SK-N-MC (cell line): ENCODE measurements around the gene TBCEL.

Experiments
- DNase-seq: peaks from one replicate; pipeline ENCODE4 v3.0.0-alpha.2; 2011; ENCODE audit warnings: low read depth, low spot score
- H3K27ac ChIP-seq: fragments of 200-600 bp; sonication (generic); 2 replicates; pipeline ENCODE4 v1.5.1; 2016; ENCODE audit warnings: mixed run types
- H3K36me3 ChIP-seq: fragments of 200-600 bp; sonication (generic); 2 replicates; pipeline ENCODE4 v1.6.1; 2017; ENCODE audit warnings: antibody characterized with exemption, low read length, mixed read lengths; ENCODE audit not compliant: insufficient read depth
- H3K4me3 ChIP-seq: fragments of 200-600 bp; sonication (generic); 2 replicates; pipeline ENCODE4 v1.5.1; 2016
- H3K9ac ChIP-seq: fragments of 200-600 bp; sonication (generic); 2 replicates; pipeline ENCODE4 v1.8.0; 2017; ENCODE audit warnings: mixed run types, mixed read lengths; ENCODE audit not compliant: insufficient read length
- H3K9me3 ChIP-seq: fragments of 200-600 bp; sonication (generic); 2 replicates; pipeline ENCODE4 v1.6.1; 2017; ENCODE audit warnings: low read depth, mild to moderate bottlenecking, antibody characterized with exemption, low read length, moderate library complexity, mixed read lengths
- EZH2 ChIP-seq: fragments of 200-600 bp; sonication (generic); IDR thresholded peaks from one replicate; pipeline ENCODE4 v1.6.1; 2017; ENCODE audit warnings: antibody characterized with exemption
- FOXP2 ChIP-seq: optimal IDR thresholded peaks from 2 replicates; pipeline ENCODE3; 2011; ENCODE audit warnings: mild to moderate bottlenecking, moderate library complexity; ENCODE audit not compliant: insufficient read depth; ENCODE audit errors: extremely low read length, control extremely low read depth
- POLR2AphosphoS5 ChIP-seq: IDR thresholded peaks from 2 replicates; pipeline ENCODE4 v1.6.1; 2012; ENCODE audit warnings: mild to moderate bottlenecking, low read depth, low read length, borderline replicate concordance

The TBCEL gene

DNA sequence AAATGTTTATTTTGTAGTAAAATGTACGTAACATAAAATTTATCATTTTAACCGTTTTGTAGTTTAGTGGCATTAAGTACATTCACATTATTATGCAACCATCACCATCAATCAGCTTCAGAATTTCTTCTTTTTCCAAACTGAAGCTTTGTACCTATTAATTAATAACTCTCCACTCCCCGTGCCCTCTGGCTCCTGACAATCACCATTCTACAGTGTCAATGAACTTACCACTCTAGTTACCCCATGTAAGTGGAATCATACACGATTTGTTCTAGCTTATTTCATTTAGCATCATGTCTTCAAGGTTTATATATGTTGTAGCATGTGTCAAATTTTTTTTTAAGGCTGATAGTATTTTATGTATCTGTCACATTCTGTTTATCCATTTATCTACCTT is 9.7 kb downstream of the TBCEL start:
- H3K27ac ChIP-seq = no peak overlapping the region
- no peaks in the 10 kb centered on the region for H3K9me3 ChIP-seq
- no peaks in the 10 kb centered on the region for H3K36me3 ChIP-seq
- TF ChIP-seq POLR2AphosphoS5 (no peak), EZH2 (no peak), FOXP2 (no peak)
- no peak overlapping the region for H3K4me3 ChIP-seq
- H3K9ac ChIP-seq = no peak overlapping the region
- DNase-seq = no peak

DNA sequence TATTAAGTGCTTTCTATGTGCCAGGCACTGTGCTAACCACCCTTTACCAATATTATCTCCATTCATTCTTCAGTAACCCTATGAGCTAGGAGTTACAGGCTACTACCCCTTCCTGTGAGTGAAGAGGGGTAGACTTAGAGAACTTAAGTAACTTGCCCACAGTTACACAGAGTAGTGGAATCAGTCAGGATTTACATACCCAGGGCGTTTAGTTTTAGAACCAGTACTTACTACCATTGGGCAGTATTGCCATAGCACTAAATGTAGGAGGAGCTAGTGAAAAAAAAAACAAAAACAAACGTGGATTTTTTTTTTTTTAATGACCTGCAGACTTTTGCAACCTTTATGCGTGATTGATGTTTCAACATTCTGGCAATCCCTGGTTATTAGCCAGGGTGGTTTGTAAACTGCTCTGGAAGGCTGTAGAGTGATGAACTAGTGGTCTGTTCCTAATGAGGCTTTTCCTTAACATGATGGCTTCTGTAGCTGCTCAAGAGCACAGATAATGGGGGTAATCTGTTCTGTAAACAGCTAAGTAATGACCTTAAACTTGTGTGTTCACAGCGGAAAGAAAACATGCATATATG is 11.4 kb downstream of the TBCEL start:
- Histone ChIP-seq H3K9ac (no peak overlapping the region), H3K4me3 (no peak overlapping the region), H3K9me3 (no peaks in the 10 kb centered on the region), H3K27ac (no peak overlapping the region), H3K36me3 (no peaks in the 10 kb centered on the region)
- no peak for DNase-seq
- TF ChIP-seq POLR2AphosphoS5 = no peak
- no peak for TF ChIP-seq EZH2
- TF ChIP-seq FOXP2 = no peak

DNA sequence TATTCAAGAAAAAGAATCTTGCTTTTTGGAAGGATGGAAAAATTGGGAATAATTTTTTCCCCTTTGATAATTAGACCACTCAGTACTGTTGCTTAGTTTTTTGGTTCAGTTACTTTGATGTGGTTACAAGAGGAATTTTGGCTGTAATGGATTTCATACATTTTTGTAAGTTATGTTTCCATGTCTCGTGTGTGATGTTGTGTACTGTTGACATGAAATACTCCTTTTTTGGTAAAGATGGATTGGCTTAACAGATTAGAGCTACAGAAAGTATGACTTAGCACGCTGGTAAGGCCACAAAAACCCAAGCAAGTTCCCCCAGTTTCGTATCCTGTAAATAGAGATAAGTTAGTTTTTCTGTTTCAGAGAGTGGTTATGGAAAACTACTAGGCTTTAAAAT is 11.9 kb downstream of the TBCEL start:
- Histone ChIP-seq H3K9me3 (no peaks in the 10 kb centered on the region), H3K27ac (no peak overlapping the region), H3K36me3 (no peaks in the 10 kb centered on the region), H3K4me3 (no peak overlapping the region), H3K9ac (no peak overlapping the region)
- TF ChIP-seq FOXP2 = no peak
- no peak for TF ChIP-seq POLR2AphosphoS5
- no peak for TF ChIP-seq EZH2
- no peak for DNase-seq

DNA sequence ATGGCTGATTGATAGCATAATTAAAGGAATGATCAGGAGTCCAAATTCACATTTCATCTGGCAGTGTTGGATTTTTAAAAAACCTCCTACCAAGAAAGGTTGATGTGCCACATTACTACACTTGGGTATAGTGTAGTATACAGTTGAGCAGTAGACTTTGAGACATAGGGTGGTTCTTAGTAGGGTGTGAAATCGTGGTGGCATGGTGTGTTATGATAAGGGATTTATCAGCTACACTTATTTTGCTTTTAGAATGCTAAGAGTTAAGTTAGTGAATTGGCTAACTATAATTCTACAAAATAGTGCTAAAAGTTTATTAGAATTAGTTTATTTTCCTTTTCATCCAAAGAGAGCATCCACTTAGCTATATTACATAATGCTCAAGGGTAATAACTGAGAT is 13.1 kb downstream of the TBCEL start:
- Histone ChIP-seq H3K36me3 (no peaks in the 10 kb centered on the region), H3K9ac (no peak overlapping the region), H3K4me3 (no peak overlapping the region), H3K27ac (no peak overlapping the region), H3K9me3 (no peaks in the 10 kb centered on the region)
- no peak for DNase-seq
- TF ChIP-seq POLR2AphosphoS5 = no peak
- no peak for TF ChIP-seq EZH2
- no peak for TF ChIP-seq FOXP2

DNA sequence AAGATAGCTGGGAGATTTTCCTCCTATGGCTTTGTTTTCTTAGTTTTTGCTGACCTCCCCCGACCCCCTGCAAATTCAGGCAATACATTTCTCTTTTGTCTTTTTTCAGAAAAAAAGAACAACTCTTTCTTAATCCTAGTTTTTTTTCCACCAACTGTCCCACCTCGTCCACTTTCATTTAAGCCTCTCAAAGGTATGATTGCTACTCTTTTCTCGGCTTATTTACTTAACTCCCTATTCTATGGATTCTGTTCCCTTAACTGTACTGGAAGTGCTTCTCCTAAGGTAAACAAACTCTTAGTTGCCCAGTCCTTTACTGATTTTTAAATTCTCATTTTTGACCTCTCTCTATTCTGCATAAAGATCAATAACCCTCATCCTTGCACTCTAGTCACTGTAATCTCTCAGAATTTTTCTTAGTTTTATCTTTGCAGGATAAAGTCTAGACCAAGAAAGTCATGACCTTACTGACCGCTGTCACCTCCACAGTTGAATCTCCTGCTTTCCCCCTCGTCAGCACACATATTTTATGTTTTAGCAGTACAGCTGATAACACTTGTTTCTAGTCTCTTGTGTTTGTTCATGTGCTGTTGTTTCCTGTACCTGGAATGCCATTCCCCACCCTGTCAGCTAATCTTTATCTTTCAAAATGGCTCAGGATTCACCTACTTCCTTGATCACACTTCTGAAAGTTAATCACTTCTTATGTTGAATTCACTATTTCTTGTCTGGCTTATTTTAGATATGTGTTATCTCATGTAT is 14.9 kb downstream of the TBCEL start:
- Histone ChIP-seq H3K4me3 (no peak overlapping the region), H3K27ac (no peak overlapping the region), H3K9ac (no peak overlapping the region), H3K36me3 (no peaks in the 10 kb centered on the region), H3K9me3 (no peaks in the 10 kb centered on the region)
- no peak for DNase-seq
- TF ChIP-seq POLR2AphosphoS5 = no peak
- TF ChIP-seq EZH2 = no peak
- TF ChIP-seq FOXP2 = no peak

DNA sequence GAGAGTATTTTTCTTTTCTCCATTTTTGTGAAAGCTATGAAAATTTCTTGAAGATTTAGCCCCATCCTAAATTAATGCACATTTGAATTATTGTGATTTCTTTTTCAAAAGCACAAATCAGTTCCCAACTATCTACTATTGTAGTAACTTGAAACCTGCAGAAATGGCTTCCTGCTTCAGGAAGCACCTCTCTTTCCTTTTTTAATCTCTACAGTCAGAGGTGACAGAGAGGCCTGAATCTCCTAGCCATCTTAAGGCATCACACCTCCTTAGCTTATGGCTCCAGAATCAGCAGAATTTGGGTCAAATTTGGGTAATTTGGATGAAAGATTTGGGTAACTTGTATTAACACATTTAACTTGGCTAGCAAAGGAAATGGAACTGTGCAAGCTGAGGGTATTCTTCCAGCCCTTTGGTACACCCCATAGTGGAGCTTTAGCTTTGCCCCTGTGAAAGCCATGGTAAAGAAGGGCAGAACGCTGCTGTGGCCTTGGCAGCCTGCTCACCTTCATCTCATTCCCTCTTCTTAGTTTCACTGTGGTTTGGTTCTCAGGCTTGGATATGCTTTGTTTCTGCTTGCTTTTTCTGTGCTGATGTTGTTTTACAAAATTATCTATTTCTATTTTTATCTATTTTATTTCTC is 16.2 kb downstream of the TBCEL start:
- no peaks in the 10 kb centered on the region for H3K9me3 ChIP-seq
- H3K27ac ChIP-seq = no peak overlapping the region
- no peak overlapping the region for H3K4me3 ChIP-seq
- DNase-seq = no peak
- H3K36me3 ChIP-seq = no peaks in the 10 kb centered on the region
- no peak for TF ChIP-seq FOXP2
- H3K9ac ChIP-seq = no peak overlapping the region

DNA sequence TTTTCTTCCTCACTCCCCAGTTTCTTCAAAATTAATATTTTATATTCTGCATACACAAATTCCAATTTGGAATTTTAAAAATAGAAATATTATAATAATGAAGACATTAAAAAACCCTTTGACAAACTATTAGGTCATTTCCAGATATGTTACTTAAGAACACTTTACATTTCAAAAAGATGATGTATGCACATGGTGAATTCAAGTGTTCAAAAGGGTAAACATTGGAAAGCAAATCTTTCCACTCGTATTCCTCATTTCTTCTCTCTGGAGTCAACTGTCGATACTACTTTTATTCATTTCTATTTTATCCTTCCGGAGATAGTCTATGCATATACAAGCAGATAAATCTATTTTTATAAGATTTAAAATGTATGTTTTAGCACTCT is 16.7 kb downstream of the TBCEL start:
- no peak for TF ChIP-seq FOXP2
- no peak for TF ChIP-seq POLR2AphosphoS5
- TF ChIP-seq EZH2 = no peak
- Histone ChIP-seq H3K4me3 (no peak overlapping the region), H3K27ac (no peak overlapping the region), H3K9me3 (no peaks in the 10 kb centered on the region), H3K9ac (no peak overlapping the region), H3K36me3 (no peaks in the 10 kb centered on the region)
- DNase-seq = no peak

DNA sequence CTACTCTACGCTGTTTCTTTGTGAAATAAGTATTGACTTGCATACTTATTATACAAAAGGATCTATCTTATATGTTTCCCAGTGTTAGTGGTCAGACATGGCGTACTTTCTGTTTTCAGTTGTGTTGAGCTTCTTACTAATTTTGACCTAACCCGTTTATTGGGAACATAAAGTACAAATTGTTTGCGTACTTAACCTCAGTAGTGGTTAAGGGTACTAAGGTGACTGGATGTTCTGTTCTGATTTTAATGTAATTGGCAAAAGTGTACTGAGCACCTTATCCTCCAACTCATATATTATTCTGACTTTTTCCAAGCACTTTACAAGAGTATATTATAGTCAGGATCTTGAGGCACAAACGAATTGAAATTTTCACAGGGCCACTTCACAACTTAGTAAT is 17.2 kb downstream of the TBCEL start:
- H3K36me3 ChIP-seq = no peaks in the 10 kb centered on the region
- TF ChIP-seq FOXP2 (no peak), POLR2AphosphoS5 (no peak), EZH2 (no peak)
- H3K9me3 ChIP-seq = no peaks in the 10 kb centered on the region
- H3K27ac ChIP-seq = no peak overlapping the region
- no peak overlapping the region for H3K9ac ChIP-seq
- H3K4me3 ChIP-seq = no peak overlapping the region
- DNase-seq = no peak

DNA sequence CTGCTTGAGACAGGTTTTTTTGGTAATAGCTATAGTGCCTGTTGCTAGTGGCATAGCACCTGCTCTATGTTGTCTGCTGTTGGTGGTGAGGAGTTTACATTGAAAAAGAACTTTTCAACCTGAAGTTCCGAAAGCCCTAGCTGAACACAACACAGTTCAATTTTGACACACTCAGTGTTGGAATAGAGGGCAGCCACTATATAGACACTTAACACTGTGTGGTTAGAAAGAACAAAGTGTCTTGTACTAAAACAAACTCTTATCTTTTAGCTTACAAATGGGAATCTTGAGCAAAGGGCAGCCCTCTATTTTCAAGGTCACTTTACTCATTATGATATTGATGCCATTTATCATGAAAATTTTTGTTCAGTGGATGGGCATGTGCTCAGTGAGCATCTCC is 18.4 kb downstream of the TBCEL start:
- no peak for TF ChIP-seq EZH2

More for the DNA sequence above, 18.4 kb downstream of the TBCEL start:
- H3K9ac ChIP-seq = no peak overlapping the region
- no peak overlapping the region for H3K4me3 ChIP-seq
- DNase-seq = no peak
- H3K27ac ChIP-seq = no peak overlapping the region
- H3K36me3 ChIP-seq = no peaks in the 10 kb centered on the region
- H3K9me3 ChIP-seq = no peaks in the 10 kb centered on the region
